A673 (cell line): ENCODE measurements around the gene PIGV. TPM values are rescaled to one million over a fixed set of nuclear protein-coding genes. Genes with fewer than 3 reads are reported as not detected.

Experiments used
- Bru-seq: library from RNA; stranded (reverse); fragments of 400-500 nt; gene quantifications from one replicate; lab custom pipeline; 2021; lab: Mats Ljungman, UMichigan
- BruChase-seq, 2 experiments: library from RNA; stranded (reverse); fragments of 400-500 nt; gene quantifications; one replicate each; lab custom pipeline; 2021; lab: Mats Ljungman, UMichigan
- BruUV-seq: library from RNA; stranded (reverse); fragments of 400-500 nt; replicated peaks from 2 replicates; lab custom pipeline; 2021; lab: Mats Ljungman, UMichigan
- CTCF ChIA-PET: fragments of 300-600 bp; sonication (Branson Sonifier 250); formaldehyde crosslinking; loops from one replicate; lab custom pipeline; 2022; ENCODE audit warnings: antibody characterized with exemption; lab: Charles Lee
- POLR2A ChIA-PET: fragments of 300-600 bp; sonication (Branson Sonifier 250); formaldehyde crosslinking; loops from one replicate; lab custom pipeline; 2022; ENCODE audit warnings: antibody characterized with exemption; ENCODE audit not compliant: low non-redundant PET; lab: Charles Lee
- DNase-seq: peaks from one replicate; pipeline ENCODE4 v3.0.0-alpha.2; 2015; ENCODE audit warnings: low spot score
- H3K27ac ChIP-seq: fragments of 200-600 bp; sonication (generic); 2 replicates; pipeline ENCODE4 v1.5.1; 2016; ENCODE audit warnings: mixed run types, low read depth, mild to moderate bottlenecking, mixed read lengths, antibody characterized with exemption, low read length; ENCODE audit not compliant: poor library complexity, severe bottlenecking
- H3K27me3 ChIP-seq: fragments of 200-600 bp; sonication (generic); replicated peaks from 2 replicates; pipeline ENCODE4 v1.6.1; 2017; ENCODE audit warnings: mixed run types, low read depth, mild to moderate bottlenecking, mixed read lengths, antibody characterized with exemption, low read length; ENCODE audit not compliant: insufficient read depth, poor library complexity
- H3K36me3 ChIP-seq: fragments of 200-600 bp; sonication (generic); 2 replicates; pipeline ENCODE4 v1.6.1; 2016; ENCODE audit warnings: mixed run types, mild to moderate bottlenecking, mixed read lengths, antibody characterized with exemption, low read length; ENCODE audit not compliant: insufficient read depth, poor library complexity, severe bottlenecking
- H3K4me1 ChIP-seq: fragments of 200-600 bp; sonication (generic); 2 replicates; pipeline ENCODE4 v1.6.1; 2017; ENCODE audit warnings: mixed run types, mild to moderate bottlenecking, mixed read lengths, antibody characterized with exemption, low read length; ENCODE audit not compliant: insufficient read depth, poor library complexity, severe bottlenecking
- H3K4me3 ChIP-seq: fragments of 200-600 bp; sonication (generic); 2 replicates; pipeline ENCODE4 v1.5.1; 2016; ENCODE audit warnings: low read depth, mixed run types, mild to moderate bottlenecking, mixed read lengths, low read length; ENCODE audit not compliant: poor library complexity, severe bottlenecking
- H3K9me3 ChIP-seq: fragments of 200-600 bp; sonication (generic); 2 replicates; pipeline ENCODE4 v1.6.1; 2016; ENCODE audit warnings: mixed run types, low read depth, mild to moderate bottlenecking, mixed read lengths, antibody characterized with exemption, low read length; ENCODE audit not compliant: poor library complexity, severe bottlenecking
- CTCF ChIP-seq: fragments of 300-800, 200-600 bp; sonication (generic); conservative IDR thresholded peaks from 2 replicates; pipeline ENCODE4 v1.5.1; 2017; ENCODE audit warnings: low read depth, mild to moderate bottlenecking, antibody characterized with exemption, low read length, moderate library complexity, mixed read lengths
- EZH2 ChIP-seq: fragments of 200-600 bp; sonication (generic); IDR thresholded peaks from 2 replicates; pipeline ENCODE4 v1.6.1; 2017; ENCODE audit warnings: borderline replicate concordance, low read depth, mild to moderate bottlenecking, mixed read lengths, antibody characterized with exemption, low read length; ENCODE audit not compliant: poor library complexity, severe bottlenecking
- intact Hi-C: fragments of 100-400 bp; cut with micrococcal nuclease; formaldehyde crosslinking; loops from one replicate; pipeline ENCODE4 v1.10.0; 2022; ENCODE audit not compliant: unreplicated experiment
- long read RNA-seq: library from polyadenylated mRNA; stranded (forward); transcript quantifications from one replicate; pipeline ENCODE4 v2.0.0, GENCODE V29; 2022
- total RNA-seq: library from RNA; stranded (reverse); gene quantifications from 2 replicates; pipeline ENCODE4 v1.2.3, GENCODE V29; 2021

Gene PIGV
- 4.9 and 9.1 TPM in 2 replicates for total RNA-seq
- Bru-seq, nascent RNA = percentile 58 among the genes with signal in this experiment
- percentile 52 among the genes with signal in this experiment for BruChase-seq, experiment 1, labeled RNA remaining after a 2-hour chase
- percentile 60 among the genes with signal in this experiment for BruChase-seq, experiment 2, labeled RNA remaining after a 6-hour chase
- long read RNA-seq, transcript PIGV-201 (4 exons, 2,367 nt) = major isoform, 7 of 17 reads
- long read RNA-seq, partial matches to known transcripts = 0 of 17 reads
- long read RNA-seq, other reads (novel, unspliced or antisense) = 10 of 17 reads

- H3K36me3 ChIP-seq = peaks cover 5% of the 10 kb centered on the region
- BruUV-seq = no TSS peak
- no peaks in the 10 kb centered on the region for H3K27me3 ChIP-seq
- CTCF ChIA-PET = interaction anchor here (0.5 to 4.4 kb wide), 6 partner anchors 132 to 370 kb away, joined by 3 to 53 read pairs (median 6); no protein-coding TSS in a partner anchor
- H3K27ac ChIP-seq = peak within 1 kb of the TSS; percentile 97
- peak; percentile 94 for DNase-seq
- no peaks in the 10 kb centered on the region for H3K9me3 ChIP-seq
- POLR2A ChIA-PET = no interaction called here
- intact Hi-C loops = loop anchor here (5.0 kb wide), 2 partner anchors 91 to 286 kb away; partner anchors contain the start of gene ARID1A
- H3K4me3 ChIP-seq = peak within 1 kb of the TSS; percentile 63
- H3K4me1 ChIP-seq = peaks cover 29% of the 10 kb centered on the region
- TF ChIP-seq EZH2 = no peak
Measured at GRCh38 chr1:26787706-26788514, at the start of gene PIGV. PIGV (plus strand) TSS chr1:26787950; CDS start chr1:26790816, 2,866 bp downstream.

GRCh38 chr1:26739329-26739914 lies 48.3 kb upstream of the PIGV start:
- intact Hi-C loops = no loop called here
- DNase-seq = no peak
- Histone ChIP-seq H3K4me3 (no peak overlapping the region), H3K27ac (no peak overlapping the region), H3K4me1 (peaks cover 3% of the 10 kb centered on the region), H3K27me3 (no peaks in the 10 kb centered on the region), H3K36me3 (peaks cover 75% of the 10 kb centered on the region), H3K9me3 (no peaks in the 10 kb centered on the region)
- TF ChIP-seq CTCF = no peak
- no peak for TF ChIP-seq EZH2
- no TSS peak for BruUV-seq
- CTCF ChIA-PET = no interaction called here
- POLR2A ChIA-PET = no interaction called here

GRCh38 chr1:26740023-26740634 lies 47.6 kb upstream of the PIGV start:
- ChIA-PET CTCF (no interaction called here), POLR2A (no interaction called here)
- Histone ChIP-seq H3K4me3 (no peak overlapping the region), H3K27ac (no peak overlapping the region), H3K9me3 (no peaks in the 10 kb centered on the region), H3K36me3 (peaks cover 75% of the 10 kb centered on the region), H3K27me3 (no peaks in the 10 kb centered on the region), H3K4me1 (peaks cover 7% of the 10 kb centered on the region)
- intact Hi-C loops = no loop called here
- TF ChIP-seq CTCF (no peak), EZH2 (no peak)
- DNase-seq = no peak
- TSS peak; percentile 6 for BruUV-seq
